HepG2 (cell line): ENCODE measurements around the gene MXRA7. TPM values are rescaled to one million over a fixed set of nuclear protein-coding genes. Genes with fewer than 3 reads are reported as not detected.

ENCODE experiments used
- ARNT ChIP-seq: fragments of 450-650 bp; IDR thresholded peaks from 2 replicates; pipeline ENCODE4 v1.6.1; 2017
- EP300 ChIP-seq, 3 experiments: sonication (generic) in 1 of 3; formaldehyde crosslinking in 1 of 3; IDR thresholded peaks; 2 replicates each; pipeline versions ENCODE4 v1.5.1 to v1.6.1; 2011 to 2020; ENCODE audit warnings: low read depth in 2 of 3, low read length in 2 of 3, borderline replicate concordance in 1 of 3, improper control_type of control experiment in 1 of 3, mild to moderate bottlenecking in 1 of 3, missing genetic modification reagents in 1 of 3, moderate library complexity in 1 of 3
- ERF ChIP-seq: IDR thresholded peaks from 2 replicates; pipeline ENCODE4 v1.6.1; 2018; ENCODE audit warnings: missing biosample characterization, missing genetic modification reagents
- HMGA1 ChIP-seq: sonication (generic); formaldehyde crosslinking; conservative IDR thresholded peaks from 2 replicates; pipeline ENCODE4 v1.4.0; 2020; ENCODE audit warnings: missing genetic modification reagents
- HNRNPUL1 ChIP-seq: fragments of 200-400 bp; formaldehyde crosslinking; IDR thresholded peaks from 2 replicates; pipeline ENCODE4 v1.6.1; 2017; ENCODE audit warnings: low read depth, mild to moderate bottlenecking, low read length, moderate library complexity
- ISX ChIP-seq: sonication (generic); formaldehyde crosslinking; conservative IDR thresholded peaks from 2 replicates; pipeline ENCODE4 v1.5.0; 2020; ENCODE audit warnings: missing genetic modification reagents
- KMT2B ChIP-seq: IDR thresholded peaks from 2 replicates; pipeline ENCODE4 v1.6.1; 2016; ENCODE audit warnings: missing genetic modification reagents, missing compliant biosample characterization
- MZF1 ChIP-seq: sonication (generic); formaldehyde crosslinking; IDR thresholded peaks from 2 replicates; pipeline ENCODE4 v1.8.1; 2023; ENCODE audit warnings: mild to moderate bottlenecking, missing genetic modification reagents, borderline replicate concordance
- SP4 ChIP-seq: sonication (generic); formaldehyde crosslinking; IDR thresholded peaks from 2 replicates; pipeline ENCODE4 v1.8.1; 2023; ENCODE audit warnings: mild to moderate bottlenecking, missing genetic modification reagents
- ZBTB8A ChIP-seq: sonication (generic); formaldehyde crosslinking; IDR thresholded peaks from 2 replicates; pipeline ENCODE4 v1.4.0; 2020; ENCODE audit warnings: mild to moderate bottlenecking, low read depth, missing genetic modification reagents, borderline replicate concordance
- ZC3H13 ChIP-seq: sonication (generic); formaldehyde crosslinking; IDR thresholded peaks from 2 replicates; pipeline ENCODE4 v1.8.1; 2023; ENCODE audit warnings: mild to moderate bottlenecking, missing genetic modification reagents, moderate library complexity
- ZC3H4 ChIP-seq: sonication (generic); formaldehyde crosslinking; IDR thresholded peaks from 2 replicates; pipeline ENCODE4 v1.4.0; 2020; ENCODE audit warnings: missing genetic modification reagents, borderline replicate concordance
- ZNF160 ChIP-seq: sonication (generic); formaldehyde crosslinking; IDR thresholded peaks from 2 replicates; pipeline ENCODE4 v1.8.0; 2022; ENCODE audit warnings: mild to moderate bottlenecking, inconsistent platforms, missing genetic modification reagents
- ZNF232 ChIP-seq: sonication (generic); formaldehyde crosslinking; IDR thresholded peaks from 2 replicates; pipeline ENCODE4 v1.4.0; 2020; ENCODE audit warnings: missing genetic modification reagents, borderline replicate concordance
- ZNF234 ChIP-seq: sonication (generic); formaldehyde crosslinking; conservative IDR thresholded peaks from 2 replicates; pipeline ENCODE4 v1.5.1; 2020; ENCODE audit warnings: mild to moderate bottlenecking, missing genetic modification reagents
- ZNF577 ChIP-seq: sonication (generic); formaldehyde crosslinking; IDR thresholded peaks from 2 replicates; pipeline ENCODE4 v1.4.0; 2020; ENCODE audit warnings: mild to moderate bottlenecking, low read depth, missing genetic modification reagents, borderline replicate concordance
- ZNF7 ChIP-seq: IDR thresholded peaks from 2 replicates; pipeline ENCODE4 v1.6.1; 2016; ENCODE audit warnings: missing biosample characterization, missing genetic modification reagents
- ZNF775 ChIP-seq: sonication (generic); formaldehyde crosslinking; IDR thresholded peaks from 2 replicates; pipeline ENCODE4 v1.4.0; 2020; ENCODE audit warnings: missing genetic modification reagents, mild to moderate bottlenecking, moderate library complexity, borderline replicate concordance
- ZNF777 ChIP-seq: sonication (generic); formaldehyde crosslinking; IDR thresholded peaks from 2 replicates; pipeline ENCODE4 v1.4.0; 2020; ENCODE audit warnings: missing genetic modification reagents
- ZNF83 ChIP-seq: sonication (generic); formaldehyde crosslinking; IDR thresholded peaks from 2 replicates; pipeline ENCODE4 v1.4.0; 2020; ENCODE audit warnings: missing genetic modification reagents, mild to moderate bottlenecking, borderline replicate concordance
- polyA plus RNA-seq, 8 experiments: library from polyadenylated mRNA; depleted of rRNA in 3 of 8; stranded (reverse) in 7 of 8; unstranded in 1 of 8; fragments of >200 nt; fragmentation: Illumina TruSeq in 4 of 8; extraction: Trizol in 4 of 8; gene quantifications; 2 replicates each; pipeline versions ENCODE4 v1.2.1 to v1.2.3, GENCODE V29; 2011 to 2016; ENCODE audit warnings: low read depth in 4 of 8, missing spikeins in 1 of 8, mixed read lengths in 1 of 8; ENCODE audit not compliant: insufficient read depth in 1 of 8
- total RNA-seq, 5 experiments: library from RNA; depleted of rRNA; stranded (reverse); fragments of >200 nt; fragmentation: Illumina TruSeq; extraction: Trizol; gene quantifications; 2 replicates each; pipeline ENCODE4 v1.2.3, GENCODE V29; 2016; ENCODE audit warnings: low read depth in 1 of 5
- TF ChIP-seq, protein P1 (sequence below): sonication (generic); formaldehyde crosslinking; IDR thresholded peaks from 2 replicates; pipeline ENCODE4 v1.8.0; 2022; ENCODE audit warnings: mild to moderate bottlenecking, missing genetic modification reagents, moderate library complexity
- TF ChIP-seq, protein P2 (sequence below): IDR thresholded peaks from 2 replicates; pipeline ENCODE4 v1.6.1; 2016; ENCODE audit warnings: low read depth
- TF ChIP-seq, protein P3 (sequence below): sonication (generic); formaldehyde crosslinking; IDR thresholded peaks from 2 replicates; pipeline ENCODE4 v1.4.0; 2020; ENCODE audit warnings: missing genetic modification reagents, borderline replicate concordance

Gene MXRA7
- total and polyA plus RNA-seq, 2 of the 13 experiments (the other 11 are each of a cell fraction or from before 2014, with no cell fraction given): 44.8 to 112 TPM

DNA sequence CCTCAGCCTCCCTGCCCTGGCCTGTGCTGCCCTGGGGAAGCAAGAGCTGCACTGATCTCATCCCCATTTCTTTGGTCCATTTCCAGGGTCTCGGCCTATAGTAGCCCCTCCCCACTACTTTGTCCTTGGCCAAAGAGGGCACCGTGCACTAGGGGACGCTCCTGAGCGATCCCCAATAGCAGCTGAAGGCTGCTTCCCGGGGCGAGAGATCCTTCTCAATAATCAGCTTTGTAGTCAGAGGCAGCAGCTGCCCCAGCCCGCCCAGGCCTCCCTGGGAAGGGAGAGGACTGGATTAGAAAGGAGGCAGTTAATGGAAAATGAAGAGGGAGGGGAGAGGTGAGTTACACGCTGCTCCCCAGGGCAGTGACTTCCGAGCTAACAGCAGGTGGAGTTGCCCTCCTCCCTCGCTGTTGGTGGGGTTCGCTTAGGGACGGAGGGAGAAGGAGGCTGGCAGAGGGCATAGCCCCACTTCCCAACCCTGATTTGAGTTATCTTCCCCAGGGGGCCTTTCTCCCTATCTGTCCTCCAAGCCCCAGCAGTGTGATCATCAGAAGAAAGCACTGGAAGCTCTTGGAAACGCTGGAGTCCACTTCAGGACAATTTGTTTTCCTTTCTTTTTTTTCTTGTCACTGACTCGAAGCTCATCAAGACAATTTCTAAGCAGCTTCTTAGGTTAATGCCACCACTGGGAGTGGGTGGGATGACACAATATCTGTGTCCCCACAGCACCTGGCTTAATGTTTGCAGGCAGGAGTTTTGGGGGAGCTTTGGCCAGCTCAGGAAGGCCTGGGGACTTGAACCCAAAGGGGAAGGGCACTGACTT is 2.6 kb downstream of the MXRA7 start (continued):
- TF ChIP-seq HNRNPUL1 (no peak), ERF (CRISPR knock-in tag) (0 out of 2 replicates have a peak, but pooled peaks have one; percentile 15), ZNF777 (no peak), ZNF577 (CRISPR knock-in tag) (no peak), ZNF7 (no peak), HMGA1 (CRISPR knock-in tag) (no peak), ZNF232 (CRISPR knock-in tag) (no peak), ZNF234 (CRISPR knock-in tag) (no peak), ZBTB8A (CRISPR knock-in tag) (no peak), EP300 (IDR thresholded peaks at IDR 0.05; ENCODE audit: low read depth in 2 of 2, low read length in 2 of 2) (no peak), EP300 (CRISPR knock-in tag; IDR thresholded peaks at IDR 0.05; ENCODE audit: borderline replicate concordance) (0 out of 2 replicates have a peak, but pooled peaks have one; percentile 29), ARNT (no peak), ZNF160 (CRISPR knock-in tag) (no peak), ZC3H4 (CRISPR knock-in tag) (no peak), ZNF775 (CRISPR knock-in tag) (no peak), ZNF83 (CRISPR knock-in tag) (no peak), SP4 (CRISPR knock-in tag) (no peak), MZF1 (no peak), ZC3H13 (CRISPR knock-in tag) (no peak), KMT2B (CRISPR knock-in tag) (no peak), ISX (CRISPR knock-in tag) (no peak)
- TF ChIP-seq, protein P1, sequence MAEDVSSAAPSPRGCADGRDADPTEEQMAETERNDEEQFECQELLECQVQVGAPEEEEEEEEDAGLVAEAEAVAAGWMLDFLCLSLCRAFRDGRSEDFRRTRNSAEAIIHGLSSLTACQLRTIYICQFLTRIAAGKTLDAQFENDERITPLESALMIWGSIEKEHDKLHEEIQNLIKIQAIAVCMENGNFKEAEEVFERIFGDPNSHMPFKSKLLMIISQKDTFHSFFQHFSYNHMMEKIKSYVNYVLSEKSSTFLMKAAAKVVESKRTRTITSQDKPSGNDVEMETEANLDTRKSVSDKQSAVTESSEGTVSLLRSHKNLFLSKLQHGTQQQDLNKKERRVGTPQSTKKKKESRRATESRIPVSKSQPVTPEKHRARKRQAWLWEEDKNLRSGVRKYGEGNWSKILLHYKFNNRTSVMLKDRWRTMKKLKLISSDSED (CRISPR knock-in tag): no peak
- TF ChIP-seq, protein P2, sequence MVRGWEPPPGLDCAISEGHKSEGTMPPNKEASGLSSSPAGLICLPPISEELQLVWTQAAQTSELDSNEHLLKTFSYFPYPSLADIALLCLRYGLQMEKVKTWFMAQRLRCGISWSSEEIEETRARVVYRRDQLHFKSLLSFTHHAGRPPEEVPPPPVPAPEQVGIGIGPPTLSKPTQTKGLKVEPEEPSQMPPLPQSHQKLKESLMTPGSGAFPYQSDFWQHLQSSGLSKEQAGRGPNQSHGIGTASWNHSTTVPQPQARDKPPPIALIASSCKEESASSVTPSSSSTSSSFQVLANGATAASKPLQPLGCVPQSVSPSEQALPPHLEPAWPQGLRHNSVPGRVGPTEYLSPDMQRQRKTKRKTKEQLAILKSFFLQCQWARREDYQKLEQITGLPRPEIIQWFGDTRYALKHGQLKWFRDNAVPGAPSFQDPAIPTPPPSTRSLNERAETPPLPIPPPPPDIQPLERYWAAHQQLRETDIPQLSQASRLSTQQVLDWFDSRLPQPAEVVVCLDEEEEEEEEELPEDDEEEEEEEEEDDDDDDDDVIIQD (CRISPR knock-in tag): no peak
- TF ChIP-seq, protein P3, sequence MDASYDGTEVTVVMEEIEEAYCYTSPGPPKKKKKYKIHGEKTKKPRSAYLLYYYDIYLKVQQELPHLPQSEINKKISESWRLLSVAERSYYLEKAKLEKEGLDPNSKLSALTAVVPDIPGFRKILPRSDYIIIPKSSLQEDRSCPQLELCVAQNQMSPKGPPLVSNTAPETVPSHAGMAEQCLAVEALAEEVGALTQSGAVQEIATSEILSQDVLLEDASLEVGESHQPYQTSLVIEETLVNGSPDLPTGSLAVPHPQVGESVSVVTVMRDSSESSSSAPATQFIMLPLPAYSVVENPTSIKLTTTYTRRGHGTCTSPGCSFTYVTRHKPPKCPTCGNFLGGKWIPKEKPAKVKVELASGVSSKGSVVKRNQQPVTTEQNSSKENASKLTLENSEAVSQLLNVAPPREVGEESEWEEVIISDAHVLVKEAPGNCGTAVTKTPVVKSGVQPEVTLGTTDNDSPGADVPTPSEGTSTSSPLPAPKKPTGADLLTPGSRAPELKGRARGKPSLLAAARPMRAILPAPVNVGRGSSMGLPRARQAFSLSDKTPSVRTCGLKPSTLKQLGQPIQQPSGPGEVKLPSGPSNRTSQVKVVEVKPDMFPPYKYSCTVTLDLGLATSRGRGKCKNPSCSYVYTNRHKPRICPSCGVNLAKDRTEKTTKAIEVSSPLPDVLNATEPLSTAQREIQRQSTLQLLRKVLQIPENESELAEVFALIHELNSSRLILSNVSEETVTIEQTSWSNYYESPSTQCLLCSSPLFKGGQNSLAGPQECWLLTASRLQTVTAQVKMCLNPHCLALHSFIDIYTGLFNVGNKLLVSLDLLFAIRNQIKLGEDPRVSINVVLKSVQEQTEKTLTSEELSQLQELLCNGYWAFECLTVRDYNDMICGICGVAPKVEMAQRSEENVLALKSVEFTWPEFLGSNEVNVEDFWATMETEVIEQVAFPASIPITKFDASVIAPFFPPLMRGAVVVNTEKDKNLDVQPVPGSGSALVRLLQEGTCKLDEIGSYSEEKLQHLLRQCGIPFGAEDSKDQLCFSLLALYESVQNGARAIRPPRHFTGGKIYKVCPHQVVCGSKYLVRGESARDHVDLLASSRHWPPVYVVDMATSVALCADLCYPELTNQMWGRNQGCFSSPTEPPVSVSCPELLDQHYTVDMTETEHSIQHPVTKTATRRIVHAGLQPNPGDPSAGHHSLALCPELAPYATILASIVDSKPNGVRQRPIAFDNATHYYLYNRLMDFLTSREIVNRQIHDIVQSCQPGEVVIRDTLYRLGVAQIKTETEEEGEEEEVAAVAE (CRISPR knock-in tag): no peak
